OCI-LY7 (cell line): ENCODE data around the gene FAM229A. TPM values are rescaled to one million over a fixed set of nuclear protein-coding genes. Genes with fewer than 3 reads are reported as not detected.

Source experiments
- Bru-seq: library from RNA; stranded (reverse); fragments of 400-500 nt; gene quantifications from one replicate; lab custom pipeline; 2021; lab: Mats Ljungman, UMichigan
- BruChase-seq, 2 experiments: library from RNA; stranded (reverse); fragments of 400-500 nt; gene quantifications; one replicate each; lab custom pipeline; 2021; lab: Mats Ljungman, UMichigan
- BruUV-seq: library from RNA; stranded (reverse); fragments of 400-500 nt; replicated peaks from 2 replicates; lab custom pipeline; 2021; lab: Mats Ljungman, UMichigan
- CTCF ChIA-PET: fragments of 300-600 bp; sonication (Branson Sonifier 250); formaldehyde crosslinking; loops from one replicate; lab custom pipeline; 2022; ENCODE audit warnings: antibody characterized with exemption; ENCODE audit not compliant: unreplicated experiment; lab: Charles Lee
- POLR2A ChIA-PET: fragments of 300-600 bp; sonication (Branson Sonifier 250); formaldehyde crosslinking; loops from one replicate; lab custom pipeline; 2022; ENCODE audit warnings: antibody characterized with exemption; lab: Charles Lee
- DNase-seq: peaks from one replicate; pipeline ENCODE4 v3.0.0-alpha.2; 2015; ENCODE audit warnings: low spot score
- H2AFZ ChIP-seq: fragments of 200-600 bp; sonication (generic), shearing (Covaris generic); 2 replicates; pipeline ENCODE4 v1.6.1; 2014; ENCODE audit warnings: mild to moderate bottlenecking, antibody characterized with exemption, low read length, moderate library complexity
- H3K27ac ChIP-seq: fragments of 200-600 bp; sonication (generic); 2 replicates; pipeline ENCODE4 v1.5.1; 2014; ENCODE audit warnings: mixed run types, low read depth, mild to moderate bottlenecking, moderate library complexity, low read length, inconsistent platforms; ENCODE audit not compliant: poor library complexity, severe bottlenecking
- H3K36me3 ChIP-seq: fragments of 200-600 bp; sonication (generic); 2 replicates; pipeline ENCODE4 v1.6.1; 2014; ENCODE audit warnings: mild to moderate bottlenecking, antibody characterized with exemption, low read length, moderate library complexity, mixed read lengths; ENCODE audit not compliant: insufficient read depth
- H3K4me1 ChIP-seq: fragments of 200-600 bp; sonication (generic); 2 replicates; pipeline ENCODE4 v1.5.1; 2014; ENCODE audit warnings: mild to moderate bottlenecking, low read length; ENCODE audit not compliant: insufficient read depth, poor library complexity, severe bottlenecking
- H3K4me2 ChIP-seq: fragments of 200-600 bp; sonication (generic); 2 replicates; pipeline ENCODE4 v1.6.1; 2014; ENCODE audit warnings: mild to moderate bottlenecking, low read length
- H3K4me3 ChIP-seq: fragments of 200-600 bp; sonication (generic); 2 replicates; pipeline ENCODE4 v1.5.1; 2014; ENCODE audit warnings: mild to moderate bottlenecking, low read depth, low read length; ENCODE audit not compliant: poor library complexity, severe bottlenecking
- H3K79me2 ChIP-seq: fragments of 200-600 bp; sonication (generic); 2 replicates; pipeline ENCODE4 v1.6.1; 2016; ENCODE audit warnings: low read depth, mild to moderate bottlenecking, low read length, moderate library complexity, mixed read lengths; ENCODE audit not compliant: insufficient read depth
- H3K9me2 ChIP-seq: fragments of 200-600 bp; sonication (generic); 2 replicates; pipeline ENCODE4 v1.6.1; 2016; ENCODE audit warnings: mild to moderate bottlenecking, low read length, mixed read lengths; ENCODE audit not compliant: insufficient read depth
- H3K9me3 ChIP-seq: fragments of 200-600 bp; sonication (generic); 2 replicates; pipeline ENCODE4 v1.6.1; 2014; ENCODE audit warnings: mild to moderate bottlenecking, mixed run types, low read length, mixed read lengths
- H4K20me1 ChIP-seq: fragments of 200-600 bp; sonication (generic); 2 replicates; pipeline ENCODE4 v1.6.1; 2014; ENCODE audit warnings: mild to moderate bottlenecking, antibody characterized with exemption, low read length, moderate library complexity, mixed read lengths; ENCODE audit not compliant: insufficient read depth
- CTCF ChIP-seq: fragments of 200-600 bp; sonication (generic); conservative IDR thresholded peaks from 2 replicates; pipeline ENCODE4 v1.5.1; 2014; ENCODE audit warnings: mild to moderate bottlenecking, antibody characterized with exemption, low read length, moderate library complexity, mixed read lengths
- EZH2phosphoT487 ChIP-seq: fragments of 200-600 bp; sonication (generic); IDR thresholded peaks from 2 replicates; pipeline ENCODE4 v1.6.1; 2018; ENCODE audit warnings: low read depth, borderline replicate concordance, mild to moderate bottlenecking, mixed run types, antibody characterized with exemption, low read length, moderate library complexity, mixed read lengths
- intact Hi-C: fragments of 100-400 bp; cut with micrococcal nuclease; formaldehyde crosslinking; loops from one replicate; pipeline ENCODE4 v1.10.0; 2022; ENCODE audit not compliant: unreplicated experiment
- long read RNA-seq: library from polyadenylated mRNA; stranded (forward); transcript quantifications from one replicate; pipeline ENCODE4 v2.0.0, GENCODE V29; 2022
- total RNA-seq, 2 experiments: library from RNA; depleted of rRNA in 1 of 2; stranded (reverse); fragments of >200 nt in 1 of 2; shearing (Covaris generic) in 1 of 2; gene quantifications; 2 replicates each; pipeline ENCODE4 v1.2.3, GENCODE V29; 2014 to 2022

Gene FAM229A
- total RNA-seq (2014; rRNA removed; shearing (Covaris generic)): 3.2 and 5.2 TPM in 2 replicates
- total RNA-seq (2022): 13.5 and 16.5 TPM in 2 replicates
- percentile 43 among the genes with signal in this experiment for Bru-seq, nascent RNA
- percentile 60 among the genes with signal in this experiment for BruChase-seq, experiment 1, labeled RNA remaining after a 6-hour chase
- BruChase-seq, experiment 2, labeled RNA remaining after a 2-hour chase: percentile 73 among the genes with signal in this experiment
- long read RNA-seq, partial matches to known transcripts: 0 of 4 reads
- long read RNA-seq, other reads (novel, unspliced or antisense): 2 of 4 reads

GRCh38 chr1:32362474-32363313, at the start of gene FAM229A, which contains the start of gene TSSK3:
TSS of gene FAM229A (minus strand) at chr1:32362485. CDS start at chr1:32362091, 394 bp downstream.
TSS of gene TSSK3 (plus strand) at chr1:32362539. CDS start at chr1:32362702, 163 bp downstream.
- H3K4me3 ChIP-seq: no peak within 1 kb of the TSS
- intact Hi-C loops: no loop called here
- H3K36me3 ChIP-seq: peaks cover 7% of the 10 kb centered on the region; the same call in 1 of the 2 replicates
- no peaks in the 10 kb centered on the region for H3K9me3 ChIP-seq
- no peak within 1 kb of the TSS for H3K27ac ChIP-seq
- no TSS peak for BruUV-seq
- TF ChIP-seq EZH2phosphoT487: no peak
- no peak for TF ChIP-seq CTCF
- no peak within 1 kb of the TSS for H2AFZ ChIP-seq
- CTCF ChIA-PET: no interaction called here
- H4K20me1 ChIP-seq: no peaks in the 10 kb centered on the region
- POLR2A ChIA-PET: no interaction called here
- H3K4me1 ChIP-seq: peaks cover 15% of the 10 kb centered on the region
- no peaks in the 10 kb centered on the region for H3K79me2 ChIP-seq
- no peak for DNase-seq
- no peaks in the 10 kb centered on the region for H3K9me2 ChIP-seq
- no peak within 1 kb of the TSS for H3K4me2 ChIP-seq

GRCh38 chr1:32411261-32411660, 49.0 kb upstream of the FAM229A start:
- no peak for DNase-seq
- no peak overlapping the region for H3K27ac ChIP-seq
- H3K36me3 ChIP-seq: no peaks in the 10 kb centered on the region
- H2AFZ ChIP-seq: no peak overlapping the region
- BruUV-seq: no TSS peak
- H3K4me2 ChIP-seq: no peak overlapping the region
- no peaks in the 10 kb centered on the region for H4K20me1 ChIP-seq
- ChIA-PET CTCF (no interaction called here), POLR2A (interaction anchor here (0.7 to 1.3 kb wide), 3 partner anchors 12 to 897 kb away, joined by 3 to 4 read pairs (median 4); partner anchors contain the start of gene BSDC1)
- TF ChIP-seq CTCF: no peak
- no peak for TF ChIP-seq EZH2phosphoT487
- H3K4me3 ChIP-seq: no peak overlapping the region
- H3K79me2 ChIP-seq: no peaks in the 10 kb centered on the region
- intact Hi-C loops: loop anchor here (5.0 to 10.0 kb wide), 2 partner anchors 74 to 606 kb away; partner anchors contain the start of gene MARCKSL1
- no peaks in the 10 kb centered on the region for H3K9me2 ChIP-seq
- peaks cover 5% of the 10 kb centered on the region for H3K4me1 ChIP-seq
- no peaks in the 10 kb centered on the region for H3K9me3 ChIP-seq
